IPS-20b (cell line): Measurements from ENCODE around the gene CDH13.

Source experiments
- H3K27ac ChIP-seq: one replicate; pipeline ENCODE4 v1.5.1; 2013; ENCODE audit warnings: low read length
- H3K27me3 ChIP-seq: 2 replicates; pipeline ENCODE4 v1.6.1; 2013; ENCODE audit warnings: mild to moderate bottlenecking, low read length, inconsistent platforms; ENCODE audit not compliant: insufficient read depth
- H3K36me3 ChIP-seq: 2 replicates; pipeline ENCODE4 v1.6.1; 2013; ENCODE audit warnings: low read depth, mild to moderate bottlenecking, inconsistent platforms, low read length, moderate library complexity; ENCODE audit not compliant: insufficient read depth
- H3K4me1 ChIP-seq: 2 replicates; pipeline ENCODE4 v1.6.1; 2013; ENCODE audit warnings: mild to moderate bottlenecking, control low read depth, inconsistent platforms, low read length, moderate library complexity; ENCODE audit not compliant: insufficient read depth
- H3K4me3 ChIP-seq: 2 replicates; pipeline ENCODE4 v1.5.1; 2013; ENCODE audit warnings: mild to moderate bottlenecking, low read length, inconsistent platforms
- H3K9ac ChIP-seq: 2 replicates; pipeline ENCODE4 v1.6.1; 2013; ENCODE audit warnings: low read depth, mild to moderate bottlenecking, inconsistent platforms, low read length, moderate library complexity
- H3K9me3 ChIP-seq: 2 replicates; pipeline ENCODE4 v1.6.1; 2013; ENCODE audit warnings: mild to moderate bottlenecking, low read depth, low read length, inconsistent platforms; ENCODE audit not compliant: insufficient read depth

The CDH13 gene

DNA sequence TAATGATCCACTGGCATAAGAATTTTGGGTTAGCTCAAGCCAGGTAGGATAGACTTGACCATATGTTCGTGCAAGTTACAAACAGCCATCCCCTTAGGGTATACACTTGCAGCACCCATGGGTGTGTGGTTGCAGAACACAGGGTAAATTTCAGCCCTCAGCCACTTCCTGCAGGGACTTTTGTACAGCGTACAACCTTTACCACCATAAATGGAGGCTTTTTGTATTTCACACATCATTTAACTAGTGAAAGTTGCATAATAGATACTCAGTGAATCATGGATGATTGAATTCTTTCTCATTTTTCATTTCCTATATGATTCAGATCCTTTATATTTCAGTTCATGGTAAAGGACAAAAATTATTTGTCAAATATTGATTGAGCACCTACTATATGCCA, 473.9 kb downstream of the CDH13 start:
- peaks cover 17% of the 10 kb centered on the region for H3K9me3 ChIP-seq
- H3K27me3 ChIP-seq = no peaks in the 10 kb centered on the region
- no peak overlapping the region for H3K27ac ChIP-seq
- no peak overlapping the region for H3K4me3 ChIP-seq
- no peak overlapping the region for H3K9ac ChIP-seq
- no peaks in the 10 kb centered on the region for H3K36me3 ChIP-seq
- no peaks in the 10 kb centered on the region for H3K4me1 ChIP-seq

GRCh38 chr16:83102336-83102735, 475.6 kb downstream of the CDH13 start:
- Histone ChIP-seq H3K4me1 (no peaks in the 10 kb centered on the region), H3K4me3 (no peak overlapping the region), H3K27me3 (no peaks in the 10 kb centered on the region), H3K27ac (no peak overlapping the region), H3K9ac (no peak overlapping the region), H3K9me3 (peaks cover 17% of the 10 kb centered on the region), H3K36me3 (no peaks in the 10 kb centered on the region)

DNA sequence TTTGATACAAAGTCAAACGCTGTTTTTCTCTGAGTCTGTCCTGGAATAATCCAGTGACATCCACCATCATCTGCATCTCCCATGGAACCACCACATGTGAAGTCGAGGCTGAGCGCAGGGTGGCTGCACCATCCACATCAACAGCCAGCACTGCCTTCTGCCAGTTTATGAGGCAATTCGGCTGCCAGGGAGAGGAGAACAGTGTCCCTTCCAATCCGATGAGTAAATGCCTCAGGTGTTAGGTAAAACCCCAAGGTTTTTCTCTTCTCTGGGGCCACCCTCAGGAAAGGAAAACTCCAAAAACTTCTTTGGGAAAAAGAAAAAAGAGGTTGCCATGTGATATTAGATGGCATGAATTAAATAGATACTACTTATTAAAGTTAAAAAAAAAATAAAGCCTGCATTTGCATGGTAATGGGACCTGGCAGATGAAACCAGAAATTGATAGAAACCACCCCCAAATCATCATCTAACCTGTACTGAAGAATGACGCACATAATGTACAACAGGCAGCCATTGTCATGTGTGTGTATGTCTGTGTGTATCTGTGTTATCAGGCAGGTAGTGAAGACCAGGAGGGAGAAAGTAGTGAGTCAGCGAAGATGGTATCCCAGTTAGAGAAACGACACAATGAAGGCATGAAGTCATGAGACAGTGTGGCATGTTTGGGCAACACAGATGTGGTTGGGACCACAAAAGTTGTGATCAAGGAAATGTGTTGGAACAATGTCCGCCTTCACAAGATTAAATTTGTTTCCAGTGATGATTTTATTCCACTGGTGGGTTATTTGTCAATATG, 478.7 kb downstream of the CDH13 start:
- Histone ChIP-seq H3K27ac (no peak overlapping the region), H3K9me3 (peaks cover 5% of the 10 kb centered on the region; the same call in 1 of the 2 replicates), H3K27me3 (no peaks in the 10 kb centered on the region), H3K36me3 (no peaks in the 10 kb centered on the region), H3K4me3 (no peak overlapping the region), H3K4me1 (no peaks in the 10 kb centered on the region), H3K9ac (no peak overlapping the region)

DNA sequence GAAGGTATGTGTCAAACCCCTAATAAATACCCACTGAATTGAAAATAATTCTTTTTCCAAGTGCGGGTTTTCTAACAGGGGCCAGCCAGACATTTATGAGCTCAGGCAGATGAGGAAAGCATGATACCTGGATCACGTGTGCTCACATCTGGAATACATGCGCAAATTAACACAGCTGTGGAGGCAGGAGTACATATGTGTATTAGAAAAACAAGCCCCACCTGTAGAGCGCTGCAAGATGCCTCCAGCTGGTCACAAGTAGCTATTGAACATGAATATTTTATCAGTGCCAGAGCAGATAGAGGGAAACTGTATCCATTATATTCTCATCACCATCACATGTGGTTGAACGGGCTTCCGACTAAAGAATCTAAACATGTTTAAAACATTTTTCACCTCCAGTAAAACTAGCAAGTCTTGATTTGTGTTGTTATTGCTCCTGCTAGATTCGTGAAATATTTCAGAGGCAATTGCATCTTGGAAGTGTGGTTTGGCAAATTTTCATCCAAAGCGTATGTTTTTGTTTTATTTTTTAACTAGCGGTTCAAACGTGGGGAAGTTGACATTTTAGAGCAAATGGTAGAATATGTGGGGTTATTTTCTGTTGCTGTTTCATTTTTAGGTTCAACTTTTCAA, 482.8 kb downstream of the CDH13 start:
- no peak overlapping the region for H3K4me3 ChIP-seq
- no peak overlapping the region for H3K9ac ChIP-seq

DNA sequence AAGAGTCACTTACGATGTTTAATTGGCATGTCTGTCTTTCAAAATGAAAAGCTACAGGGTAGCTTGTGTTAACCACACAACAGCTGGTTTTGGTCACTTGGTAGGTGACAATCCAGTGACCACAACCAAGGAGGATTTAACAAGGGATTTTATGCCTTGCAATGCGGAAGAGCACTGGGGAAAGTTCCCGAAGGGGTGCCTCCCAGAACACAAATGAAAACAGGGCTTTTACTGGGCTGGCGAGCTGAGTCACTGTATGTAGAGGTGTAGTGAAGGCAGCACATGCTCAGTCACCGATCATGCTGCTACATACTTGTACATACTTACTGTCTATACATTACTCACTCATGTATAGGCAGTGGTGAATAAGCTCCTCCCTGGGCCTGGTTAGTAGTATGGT, 483.5 kb downstream of the CDH13 start:
- no peaks in the 10 kb centered on the region for H3K36me3 ChIP-seq
- peaks cover 10% of the 10 kb centered on the region; the same call in 1 of the 2 replicates for H3K4me1 ChIP-seq
- no peak overlapping the region for H3K9ac ChIP-seq
- H3K27ac ChIP-seq = no peak overlapping the region
- H3K4me3 ChIP-seq = no peak overlapping the region
- H3K27me3 ChIP-seq = no peaks in the 10 kb centered on the region
- H3K9me3 ChIP-seq = no peaks in the 10 kb centered on the region

More for the DNA sequence above, 482.8 kb downstream of the CDH13 start:
- H3K27ac ChIP-seq = no peak overlapping the region
- peaks cover 3% of the 10 kb centered on the region; the same call in 1 of the 2 replicates for H3K4me1 ChIP-seq
- no peaks in the 10 kb centered on the region for H3K9me3 ChIP-seq
- H3K27me3 ChIP-seq = no peaks in the 10 kb centered on the region
- no peaks in the 10 kb centered on the region for H3K36me3 ChIP-seq

DNA sequence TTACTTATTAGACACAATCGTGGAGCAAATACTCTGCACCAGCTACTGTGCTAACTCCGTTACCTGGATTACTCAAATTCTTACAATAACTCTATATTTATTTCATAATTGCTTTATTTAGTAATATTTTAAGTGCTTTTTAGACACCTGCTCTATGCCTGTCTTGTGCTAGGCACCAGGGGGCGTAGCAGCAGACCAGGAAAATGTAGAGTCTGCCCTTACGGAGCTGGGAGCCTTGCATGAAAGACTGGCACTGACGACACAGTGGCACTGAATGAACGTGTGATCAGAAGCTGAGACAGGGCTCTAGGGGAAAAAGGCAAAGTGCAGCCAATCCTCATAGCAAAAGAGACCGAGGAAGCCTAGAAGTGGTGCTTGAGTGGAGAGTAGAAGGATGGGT, 486.5 kb downstream of the CDH13 start:
- H3K27me3 ChIP-seq = no peaks in the 10 kb centered on the region
- no peaks in the 10 kb centered on the region for H3K36me3 ChIP-seq

DNA sequence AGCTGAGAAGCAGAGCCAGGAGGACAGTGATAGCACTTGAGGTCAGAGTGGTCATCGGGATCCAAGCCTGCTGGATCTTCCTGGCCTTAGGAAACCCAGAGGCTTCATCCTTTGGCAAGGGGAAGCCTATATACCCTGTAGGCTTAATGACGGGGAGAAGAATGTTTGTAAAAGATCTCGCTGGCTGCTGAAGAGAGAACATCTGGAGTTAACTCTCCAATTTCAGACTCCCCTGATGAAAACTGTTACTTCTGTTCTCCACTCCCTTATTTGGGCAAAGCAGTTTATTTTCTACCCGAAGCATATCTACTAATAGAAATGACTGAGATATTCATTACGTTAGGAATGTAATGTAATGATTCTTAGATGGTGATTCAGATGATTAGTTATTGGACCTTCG, 487.0 kb downstream of the CDH13 start:
- no peaks in the 10 kb centered on the region for H3K9me3 ChIP-seq
- H3K9ac ChIP-seq = no peak overlapping the region
- H3K4me3 ChIP-seq = peak overlapping the region; percentile 25; the same call in 1 of the 2 replicates
- H3K27me3 ChIP-seq = no peaks in the 10 kb centered on the region
- H3K27ac ChIP-seq = no peak overlapping the region
- H3K36me3 ChIP-seq = no peaks in the 10 kb centered on the region
- peaks cover 13% of the 10 kb centered on the region; the same call in 1 of the 2 replicates for H3K4me1 ChIP-seq

More for the DNA sequence above, 486.5 kb downstream of the CDH13 start:
- no peak overlapping the region for H3K9ac ChIP-seq
- no peak overlapping the region for H3K27ac ChIP-seq
- H3K9me3 ChIP-seq = no peaks in the 10 kb centered on the region
- peaks cover 13% of the 10 kb centered on the region; the same call in 1 of the 2 replicates for H3K4me1 ChIP-seq
- peak overlapping the region; percentile 25; the same call in 1 of the 2 replicates for H3K4me3 ChIP-seq

DNA sequence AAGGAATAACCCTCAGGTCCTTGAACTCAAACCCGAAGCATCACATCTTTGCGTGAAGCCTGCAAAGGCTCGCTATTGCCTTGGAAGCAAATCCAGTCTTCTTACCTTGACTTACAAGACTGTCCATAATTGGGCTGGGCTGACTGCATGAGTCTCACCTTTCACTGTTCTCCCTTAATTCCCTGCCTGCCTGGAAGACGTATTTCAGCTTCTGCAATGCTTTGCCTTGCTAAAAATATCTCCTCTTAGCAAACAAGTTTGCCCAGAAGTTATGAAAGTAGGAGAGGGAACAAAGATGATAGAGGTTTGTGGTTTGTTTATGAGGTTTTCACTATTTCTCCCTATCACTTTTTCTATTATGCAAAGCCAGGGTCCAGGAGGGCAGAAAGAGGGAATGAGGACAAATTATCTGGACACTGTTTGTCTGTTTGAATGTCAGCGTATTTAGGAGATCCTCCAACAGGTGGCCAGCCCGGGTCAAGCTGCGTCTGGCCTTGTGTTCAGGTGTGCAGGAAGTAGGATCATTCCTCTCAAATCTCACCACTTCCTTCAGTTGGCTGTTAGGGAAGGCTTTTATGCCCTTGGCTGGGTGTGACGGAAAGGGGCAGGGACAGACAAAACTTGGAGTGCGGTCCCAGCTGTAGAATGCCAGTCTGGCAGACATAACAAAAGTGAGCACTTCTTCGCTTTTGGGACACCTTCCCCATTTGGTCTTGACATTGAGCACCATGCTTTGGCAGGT, 488.9 kb downstream of the CDH13 start:
- H3K4me3 ChIP-seq = no peak overlapping the region
- H3K36me3 ChIP-seq = no peaks in the 10 kb centered on the region
- no peaks in the 10 kb centered on the region for H3K27me3 ChIP-seq
- H3K9ac ChIP-seq = no peak overlapping the region
- no peak overlapping the region for H3K27ac ChIP-seq
- peaks cover 13% of the 10 kb centered on the region; the same call in 1 of the 2 replicates for H3K4me1 ChIP-seq
- no peaks in the 10 kb centered on the region for H3K9me3 ChIP-seq

- Histone ChIP-seq H3K9me3 (no peaks in the 10 kb centered on the region), H3K27ac (no peak overlapping the region), H3K27me3 (no peaks in the 10 kb centered on the region), H3K36me3 (no peaks in the 10 kb centered on the region), H3K4me1 (peaks cover 13% of the 10 kb centered on the region; the same call in 1 of the 2 replicates), H3K9ac (no peak overlapping the region), H3K4me3 (no peak overlapping the region)
Observed at GRCh38 chr16:83116274-83116892, 489.6 kb downstream of the CDH13 start.

GRCh38 chr16:83117810-83118209, 491.0 kb downstream of the CDH13 start:
- H3K4me3 ChIP-seq = no peak overlapping the region
- no peak overlapping the region for H3K27ac ChIP-seq
- H3K36me3 ChIP-seq = no peaks in the 10 kb centered on the region
- H3K4me1 ChIP-seq = peaks cover 13% of the 10 kb centered on the region; the same call in 1 of the 2 replicates
- H3K9me3 ChIP-seq = no peaks in the 10 kb centered on the region
- no peaks in the 10 kb centered on the region for H3K27me3 ChIP-seq
- H3K9ac ChIP-seq = no peak overlapping the region

GRCh38 chr16:83118365-83118764, 491.6 kb downstream of the CDH13 start:
- no peaks in the 10 kb centered on the region for H3K9me3 ChIP-seq
- H3K27ac ChIP-seq = no peak overlapping the region
- no peak overlapping the region for H3K9ac ChIP-seq
- H3K4me3 ChIP-seq = no peak overlapping the region
- H3K36me3 ChIP-seq = no peaks in the 10 kb centered on the region
- H3K4me1 ChIP-seq = peaks cover 13% of the 10 kb centered on the region; the same call in 1 of the 2 replicates
- no peaks in the 10 kb centered on the region for H3K27me3 ChIP-seq
